ENCODE data around the gene NDUFA8.
A peak's percentile ranks its signal among the peaks of the same experiment; 100 is the strongest.

The NDUFA8 gene

DNA sequence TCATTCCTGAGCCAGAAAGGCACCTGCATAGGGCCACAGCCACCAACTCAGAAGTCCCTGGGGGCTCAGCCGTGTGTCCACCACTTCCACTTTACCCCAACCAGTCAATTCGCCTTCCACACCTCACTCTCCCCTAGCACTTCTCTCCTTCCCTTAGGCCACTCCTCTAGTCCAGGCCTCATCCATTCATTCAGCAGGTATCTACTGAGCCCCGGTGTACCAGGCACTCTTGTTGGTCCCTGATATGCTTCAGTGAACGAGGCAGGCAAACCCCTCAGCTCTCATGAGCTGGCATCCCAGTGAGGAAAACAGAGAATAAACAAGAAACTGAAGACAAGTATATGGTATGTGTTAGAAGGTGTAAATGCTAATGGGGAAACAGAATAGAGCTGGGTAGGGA is 28.7 kb downstream of the NDUFA8 start:
- TF ChIP-seq, protein P1, sequence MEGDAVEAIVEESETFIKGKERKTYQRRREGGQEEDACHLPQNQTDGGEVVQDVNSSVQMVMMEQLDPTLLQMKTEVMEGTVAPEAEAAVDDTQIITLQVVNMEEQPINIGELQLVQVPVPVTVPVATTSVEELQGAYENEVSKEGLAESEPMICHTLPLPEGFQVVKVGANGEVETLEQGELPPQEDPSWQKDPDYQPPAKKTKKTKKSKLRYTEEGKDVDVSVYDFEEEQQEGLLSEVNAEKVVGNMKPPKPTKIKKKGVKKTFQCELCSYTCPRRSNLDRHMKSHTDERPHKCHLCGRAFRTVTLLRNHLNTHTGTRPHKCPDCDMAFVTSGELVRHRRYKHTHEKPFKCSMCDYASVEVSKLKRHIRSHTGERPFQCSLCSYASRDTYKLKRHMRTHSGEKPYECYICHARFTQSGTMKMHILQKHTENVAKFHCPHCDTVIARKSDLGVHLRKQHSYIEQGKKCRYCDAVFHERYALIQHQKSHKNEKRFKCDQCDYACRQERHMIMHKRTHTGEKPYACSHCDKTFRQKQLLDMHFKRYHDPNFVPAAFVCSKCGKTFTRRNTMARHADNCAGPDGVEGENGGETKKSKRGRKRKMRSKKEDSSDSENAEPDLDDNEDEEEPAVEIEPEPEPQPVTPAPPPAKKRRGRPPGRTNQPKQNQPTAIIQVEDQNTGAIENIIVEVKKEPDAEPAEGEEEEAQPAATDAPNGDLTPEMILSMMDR (IDR thresholded peaks at IDR 0.05): no peak
- H3K4me3 ChIP-seq: no peak overlapping the region
- no peak for DNase-seq
- no peaks in the 10 kb centered on the region for H3K36me3 ChIP-seq
- H3K4me1 ChIP-seq: peaks cover 0 to 20% (median 14%) of the 10 kb centered on the region in 4 donors
- intact Hi-C loops (cut with DNase I; ENCODE audit: low total_unique reads): no loop called here
- H3K9me3 ChIP-seq: no peaks in the 10 kb centered on the region
- no peak overlapping the region for H3K27ac ChIP-seq
- H3K27me3 ChIP-seq: peaks cover 0 to 31% of the 10 kb centered on the region in 2 donors

GRCh38 chr9:122129969-122130368 is 29.6 kb downstream of the NDUFA8 start:
- Histone ChIP-seq H3K27me3 (peaks cover 3 to 38% of the 10 kb centered on the region in 2 donors), H3K4me1 (peaks cover 0 to 28% (median 17%) of the 10 kb centered on the region in 4 donors), H3K36me3 (no peaks in the 10 kb centered on the region), H3K27ac (no peak overlapping the region), H3K9me3 (no peaks in the 10 kb centered on the region), H3K4me3 (no peak overlapping the region)
- TF ChIP-seq, protein P1 (IDR thresholded peaks at IDR 0.05): no peak
- intact Hi-C loops (cut with DNase I; ENCODE audit: low total_unique reads): loop anchor here (10.0 kb wide), 1 partner anchor 325 kb away; no protein-coding TSS in a partner anchor
- DNase-seq: peak in 1 of 2 donors; percentile 38

- TF ChIP-seq, protein P1 (IDR thresholded peaks at IDR 0.05): no peak
- H3K27ac ChIP-seq: no peak overlapping the region
- H3K9me3 ChIP-seq: no peaks in the 10 kb centered on the region
- no peak for DNase-seq
- H3K36me3 ChIP-seq: no peaks in the 10 kb centered on the region
- peaks cover 3 to 40% of the 10 kb centered on the region in 2 donors for H3K27me3 ChIP-seq
- no peak overlapping the region for H3K4me3 ChIP-seq
- intact Hi-C loops (cut with DNase I; ENCODE audit: low total_unique reads): loop anchor here (10.0 kb wide), 1 partner anchor 326 kb away; no protein-coding TSS in a partner anchor
- peaks cover 0 to 31% (median 17%) of the 10 kb centered on the region in 4 donors for H3K4me1 ChIP-seq
Measured at GRCh38 chr9:122128969-122129343, 30.6 kb downstream of the NDUFA8 start.

GRCh38 chr9:122128007-122128968 is 31.3 kb downstream of the NDUFA8 start:
- intact Hi-C loops (cut with DNase I; ENCODE audit: low total_unique reads): loop anchor here (10.0 kb wide), 1 partner anchor 327 kb away; no protein-coding TSS in a partner anchor
- Histone ChIP-seq H3K27ac (no peak overlapping the region), H3K4me3 (no peak overlapping the region), H3K36me3 (no peaks in the 10 kb centered on the region), H3K27me3 (peaks cover 3 to 40% of the 10 kb centered on the region in 2 donors), H3K4me1 (peaks cover 0 to 31% (median 17%) of the 10 kb centered on the region in 4 donors), H3K9me3 (no peaks in the 10 kb centered on the region)
- TF ChIP-seq, protein P1 (IDR thresholded peaks at IDR 0.05): no peak
- DNase-seq: peak in 1 of 2 donors; percentile 63

- Histone ChIP-seq H3K4me3 (no peak overlapping the region), H3K36me3 (no peaks in the 10 kb centered on the region), H3K9me3 (no peaks in the 10 kb centered on the region), H3K27me3 (peaks cover 3 to 40% of the 10 kb centered on the region in 2 donors), H3K4me1 (peaks cover 0 to 31% (median 17%) of the 10 kb centered on the region in 4 donors), H3K27ac (no peak overlapping the region)
- DNase-seq: peak in 1 of 2 donors; percentile 55
- TF ChIP-seq, protein P1 (IDR thresholded peaks at IDR 0.05): no peak
- intact Hi-C loops (cut with DNase I; ENCODE audit: low total_unique reads): loop anchor here (2.0 to 10.0 kb wide), 2 partner anchors 221 to 327 kb away; no protein-coding TSS in a partner anchor
Measured at GRCh38 chr9:122127396-122127798, 32.2 kb downstream of the NDUFA8 start.

Data from tibial artery (tissue), 4 donors.